PFSK-1 (cell line): Measurements from ENCODE around the gene TNS3.

ENCODE experiments used
- FOXP2 ChIP-seq: optimal IDR thresholded peaks from 2 replicates; pipeline ENCODE3; 2011; ENCODE audit warnings: borderline replicate concordance, control low read depth, inconsistent platforms; ENCODE audit not compliant: insufficient read depth; ENCODE audit errors: extremely low read length, extremely low read depth
- POLR2AphosphoS5 ChIP-seq: IDR thresholded peaks from 2 replicates; pipeline ENCODE4 v1.6.1; 2012; ENCODE audit warnings: low read depth, mild to moderate bottlenecking, control low read depth, low read length, moderate library complexity
- SIN3A ChIP-seq: IDR thresholded peaks from 2 replicates; pipeline ENCODE4 v1.6.1; 2012; ENCODE audit warnings: mild to moderate bottlenecking, low read length, moderate library complexity, borderline replicate concordance; ENCODE audit not compliant: insufficient read depth
- TAF1 ChIP-seq: IDR thresholded peaks from 2 replicates; pipeline ENCODE4 v1.6.1; 2012; ENCODE audit warnings: low read length, control low read depth, borderline replicate concordance; ENCODE audit not compliant: insufficient read depth
- TF ChIP-seq, protein P1 (sequence below), 2 experiments: IDR thresholded peaks; 2 replicates each; pipeline versions ENCODE4 v1.6.1 to v1.8.0; 2011 to 2012; ENCODE audit warnings: low read depth in 2 of 2, low read length in 2 of 2, control low read depth in 1 of 2, inconsistent platforms in 1 of 2, mild to moderate bottlenecking in 1 of 2, moderate library complexity in 1 of 2; ENCODE audit not compliant: insufficient read depth in 1 of 2

The TNS3 gene

DNA sequence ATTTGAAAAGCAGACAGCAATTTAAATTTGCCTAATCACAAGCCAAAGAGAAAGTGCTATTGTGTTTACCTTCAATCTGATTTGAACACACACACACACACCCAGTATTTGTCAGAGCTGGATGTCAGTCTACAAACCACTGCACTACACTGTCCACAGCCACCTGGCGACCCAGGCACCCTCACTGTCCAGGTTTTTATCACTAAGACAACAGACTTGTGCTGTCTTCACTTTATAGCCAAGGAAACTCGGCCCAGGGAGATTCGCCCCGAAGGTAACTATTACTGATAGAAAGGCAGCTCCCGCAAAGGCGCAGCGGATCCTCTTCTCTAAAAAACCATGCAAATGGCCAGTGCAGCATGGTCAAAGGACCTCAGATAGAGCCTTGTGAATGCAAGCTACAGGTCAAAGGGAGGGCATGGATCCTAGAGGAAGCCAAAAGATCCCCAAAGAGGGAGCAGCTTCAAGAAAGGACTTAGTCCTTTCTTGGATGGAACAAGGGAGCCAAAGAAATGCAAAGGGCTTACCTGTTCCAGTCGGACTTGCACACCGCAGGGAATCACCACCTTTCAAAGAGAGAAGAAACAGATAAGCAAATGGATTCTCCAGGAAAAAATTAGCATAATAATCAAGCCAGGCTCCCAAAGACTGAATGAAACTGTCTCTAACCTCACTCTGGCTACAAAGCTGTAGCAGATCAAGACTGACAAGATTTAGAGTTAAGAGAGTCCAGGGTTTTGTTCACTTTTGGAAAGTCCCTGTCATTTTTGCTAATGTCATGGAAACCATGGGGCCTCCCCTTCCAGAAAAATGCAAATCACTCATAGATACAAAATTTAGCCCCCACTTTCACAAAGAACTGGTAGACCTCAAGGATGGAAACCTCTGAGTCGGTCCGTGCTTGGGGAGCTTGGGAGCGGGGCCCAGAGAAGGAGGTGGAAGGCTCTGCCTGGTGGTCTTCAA is 101.1 kb downstream of the TNS3 start:
- TF ChIP-seq POLR2AphosphoS5: no peak

DNA sequence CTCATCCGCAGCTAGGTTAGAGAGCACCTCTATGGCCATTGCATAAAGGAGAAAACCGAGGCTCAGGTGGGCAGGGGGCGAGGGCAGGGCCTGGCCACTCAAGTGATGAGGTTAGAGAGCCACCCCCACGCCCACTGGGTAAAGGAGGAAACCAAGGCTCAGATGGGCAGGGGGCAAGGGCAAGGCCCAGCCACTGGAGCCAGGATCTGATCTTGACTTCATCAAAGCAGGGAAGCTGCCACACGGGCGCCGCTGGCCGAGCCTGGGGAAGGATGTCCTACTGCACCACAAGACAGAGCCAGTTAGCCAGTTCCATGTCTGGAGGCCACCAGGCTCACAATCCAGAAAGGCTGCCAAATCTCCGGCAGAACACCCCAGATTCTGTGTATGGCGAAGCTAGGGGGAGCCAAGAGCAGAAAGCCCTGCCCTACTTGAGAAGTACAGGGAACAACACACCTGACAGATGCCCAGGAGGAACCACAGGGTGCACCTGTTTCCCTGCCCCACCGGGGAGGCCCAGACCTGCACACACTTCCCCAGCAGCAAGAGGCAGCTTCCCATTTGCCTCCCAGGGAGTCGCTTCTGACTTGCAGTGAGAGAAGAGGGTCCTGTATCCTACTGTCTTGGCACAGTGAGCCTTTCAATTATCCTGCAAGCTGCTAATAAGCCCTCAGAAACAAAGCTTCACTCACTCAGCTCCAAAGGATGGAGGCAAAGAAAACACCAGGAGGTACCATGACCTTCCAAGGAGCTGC is 101.9 kb downstream of the TNS3 start:
- TF ChIP-seq, protein P1, sequence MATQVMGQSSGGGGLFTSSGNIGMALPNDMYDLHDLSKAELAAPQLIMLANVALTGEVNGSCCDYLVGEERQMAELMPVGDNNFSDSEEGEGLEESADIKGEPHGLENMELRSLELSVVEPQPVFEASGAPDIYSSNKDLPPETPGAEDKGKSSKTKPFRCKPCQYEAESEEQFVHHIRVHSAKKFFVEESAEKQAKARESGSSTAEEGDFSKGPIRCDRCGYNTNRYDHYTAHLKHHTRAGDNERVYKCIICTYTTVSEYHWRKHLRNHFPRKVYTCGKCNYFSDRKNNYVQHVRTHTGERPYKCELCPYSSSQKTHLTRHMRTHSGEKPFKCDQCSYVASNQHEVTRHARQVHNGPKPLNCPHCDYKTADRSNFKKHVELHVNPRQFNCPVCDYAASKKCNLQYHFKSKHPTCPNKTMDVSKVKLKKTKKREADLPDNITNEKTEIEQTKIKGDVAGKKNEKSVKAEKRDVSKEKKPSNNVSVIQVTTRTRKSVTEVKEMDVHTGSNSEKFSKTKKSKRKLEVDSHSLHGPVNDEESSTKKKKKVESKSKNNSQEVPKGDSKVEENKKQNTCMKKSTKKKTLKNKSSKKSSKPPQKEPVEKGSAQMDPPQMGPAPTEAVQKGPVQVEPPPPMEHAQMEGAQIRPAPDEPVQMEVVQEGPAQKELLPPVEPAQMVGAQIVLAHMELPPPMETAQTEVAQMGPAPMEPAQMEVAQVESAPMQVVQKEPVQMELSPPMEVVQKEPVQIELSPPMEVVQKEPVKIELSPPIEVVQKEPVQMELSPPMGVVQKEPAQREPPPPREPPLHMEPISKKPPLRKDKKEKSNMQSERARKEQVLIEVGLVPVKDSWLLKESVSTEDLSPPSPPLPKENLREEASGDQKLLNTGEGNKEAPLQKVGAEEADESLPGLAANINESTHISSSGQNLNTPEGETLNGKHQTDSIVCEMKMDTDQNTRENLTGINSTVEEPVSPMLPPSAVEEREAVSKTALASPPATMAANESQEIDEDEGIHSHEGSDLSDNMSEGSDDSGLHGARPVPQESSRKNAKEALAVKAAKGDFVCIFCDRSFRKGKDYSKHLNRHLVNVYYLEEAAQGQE (IDR thresholded peaks at IDR 0.05; ENCODE audit: insufficient read depth in 1 of 2, low read depth in 2 of 2, low read length in 2 of 2): no peak
- TF ChIP-seq POLR2AphosphoS5: no peak
- no peak for TF ChIP-seq FOXP2
- no peak for TF ChIP-seq TAF1
- no peak for TF ChIP-seq SIN3A

- no peak for TF ChIP-seq SIN3A
- TF ChIP-seq, protein P1 (IDR thresholded peaks at IDR 0.05; ENCODE audit: insufficient read depth in 1 of 2, low read depth in 2 of 2, low read length in 2 of 2): no peak
- TF ChIP-seq FOXP2: no peak
- TF ChIP-seq POLR2AphosphoS5: no peak
- no peak for TF ChIP-seq TAF1
Observed at GRCh38 chr7:47478926-47479711, 102.8 kb downstream of the TNS3 start.

DNA sequence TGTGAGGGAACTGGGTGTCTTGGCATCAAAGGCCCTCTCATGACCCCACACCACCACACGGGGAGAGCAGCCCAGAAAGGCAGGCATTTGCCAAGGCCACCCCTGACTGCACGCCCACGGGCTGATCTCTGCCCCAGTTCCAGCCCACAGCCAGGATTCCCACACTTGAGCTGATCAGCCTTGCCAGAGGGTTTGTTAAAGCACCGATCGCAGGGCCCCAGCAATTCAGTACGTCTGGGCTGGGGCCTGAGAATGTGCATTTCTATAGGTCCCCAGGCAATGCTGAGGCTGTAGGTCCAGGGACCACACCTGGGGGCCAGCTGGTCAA is 103.9 kb downstream of the TNS3 start:
- no peak for TF ChIP-seq POLR2AphosphoS5
- no peak for TF ChIP-seq TAF1
- TF ChIP-seq, protein P1 (IDR thresholded peaks at IDR 0.05; ENCODE audit: insufficient read depth in 1 of 2, low read depth in 2 of 2, low read length in 2 of 2): no peak
- no peak for TF ChIP-seq FOXP2
- TF ChIP-seq SIN3A: no peak

GRCh38 chr7:47477191-47478016 is 104.5 kb downstream of the TNS3 start:
- TF ChIP-seq, protein P1 (IDR thresholded peaks at IDR 0.05; ENCODE audit: insufficient read depth in 1 of 2, low read depth in 2 of 2, low read length in 2 of 2): no peak
- TF ChIP-seq POLR2AphosphoS5: no peak
- no peak for TF ChIP-seq SIN3A
